ENCODE results near the gene PCYT2. TPM values are rescaled to one million over a fixed set of nuclear protein-coding genes. Genes with fewer than 3 reads are reported as not detected.

The PCYT2 gene
- total RNA-seq, 1 experiment from 2014 or later: 151 TPM

DNA sequence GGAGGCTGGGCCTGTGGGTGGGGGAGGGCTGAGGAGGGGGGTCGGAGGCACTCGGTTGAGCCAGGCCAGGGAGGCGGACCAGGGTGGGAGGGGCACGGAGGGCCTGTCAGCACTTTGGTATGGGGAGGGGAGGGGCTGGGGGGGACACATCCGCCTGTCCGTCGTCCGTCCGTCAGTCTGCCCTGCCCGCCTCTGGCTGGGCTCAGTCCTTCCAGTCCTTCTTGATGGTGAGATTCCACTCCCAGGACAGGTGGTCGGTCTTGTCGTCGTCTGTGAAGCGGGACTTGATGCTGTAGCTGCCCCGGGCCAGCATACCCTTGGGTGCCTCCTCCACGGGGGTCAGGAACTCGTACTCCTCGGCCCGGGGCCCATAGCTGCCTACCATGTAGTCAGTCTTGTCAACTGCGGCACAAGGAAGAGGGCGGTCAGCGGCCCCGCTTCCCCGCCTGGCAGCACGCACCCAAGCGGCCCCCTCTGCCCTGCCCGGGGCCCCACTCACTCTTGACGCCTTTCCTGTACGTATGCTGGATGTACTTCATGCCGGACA is 42.5 kb downstream of the PCYT2 start:
- Histone ChIP-seq H3K4me3 (ENCODE audit: low read depth, low read length) (no peak overlapping the region), H3K4me1 (peaks cover 50% of the 10 kb centered on the region), H3K27me3 (replicated peaks; ENCODE audit: control insufficient read depth, insufficient read depth, low read length) (no peaks in the 10 kb centered on the region), H3K9me3 (no peaks in the 10 kb centered on the region), H3K36me3 (ENCODE audit: control insufficient read depth, insufficient read depth, low read length) (peaks cover 4% of the 10 kb centered on the region; the same call in 1 of the 2 replicates)
- H3K36me3 Mint-ChIP-seq (ENCODE audit: insufficient read depth, unreplicated experiment): peaks cover 97% of the 10 kb centered on the region
- BruUV-seq (replicated peaks): TSS peak; percentile 56
- intact Hi-C loops (cut with micrococcal nuclease; ENCODE audit: unreplicated experiment): no loop called here
- H3K27me3 Mint-ChIP-seq (ENCODE audit: insufficient read depth, unreplicated experiment): no peaks in the 10 kb centered on the region
- H3K4me1 Mint-ChIP-seq (ENCODE audit: low read depth, unreplicated experiment): peaks cover 16% of the 10 kb centered on the region
- H3K9me3 Mint-ChIP-seq (ENCODE audit: unreplicated experiment): no peaks in the 10 kb centered on the region
- CTCF ChIA-PET: interaction anchor here (0.8 to 1.0 kb wide), 2 partner anchors 158 to 169 kb away, joined by 3 to 4 read pairs; partner anchors contain the start of gene DCXR
- peak overlapping the region; percentile 60 for H3K4me3 Mint-ChIP-seq (ENCODE audit: unreplicated experiment)
- H3K27ac Mint-ChIP-seq (ENCODE audit: unreplicated experiment): peak overlapping the region; percentile 90
- TF ChIP-seq, protein P1, sequence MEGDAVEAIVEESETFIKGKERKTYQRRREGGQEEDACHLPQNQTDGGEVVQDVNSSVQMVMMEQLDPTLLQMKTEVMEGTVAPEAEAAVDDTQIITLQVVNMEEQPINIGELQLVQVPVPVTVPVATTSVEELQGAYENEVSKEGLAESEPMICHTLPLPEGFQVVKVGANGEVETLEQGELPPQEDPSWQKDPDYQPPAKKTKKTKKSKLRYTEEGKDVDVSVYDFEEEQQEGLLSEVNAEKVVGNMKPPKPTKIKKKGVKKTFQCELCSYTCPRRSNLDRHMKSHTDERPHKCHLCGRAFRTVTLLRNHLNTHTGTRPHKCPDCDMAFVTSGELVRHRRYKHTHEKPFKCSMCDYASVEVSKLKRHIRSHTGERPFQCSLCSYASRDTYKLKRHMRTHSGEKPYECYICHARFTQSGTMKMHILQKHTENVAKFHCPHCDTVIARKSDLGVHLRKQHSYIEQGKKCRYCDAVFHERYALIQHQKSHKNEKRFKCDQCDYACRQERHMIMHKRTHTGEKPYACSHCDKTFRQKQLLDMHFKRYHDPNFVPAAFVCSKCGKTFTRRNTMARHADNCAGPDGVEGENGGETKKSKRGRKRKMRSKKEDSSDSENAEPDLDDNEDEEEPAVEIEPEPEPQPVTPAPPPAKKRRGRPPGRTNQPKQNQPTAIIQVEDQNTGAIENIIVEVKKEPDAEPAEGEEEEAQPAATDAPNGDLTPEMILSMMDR (IDR thresholded peaks at IDR 0.05; ENCODE audit: insufficient read depth in 1 of 2, low read depth in 1 of 2, low read length in 1 of 2, severe bottlenecking in 1 of 2, unreplicated experiment in 1 of 2): no peak
- POLR2A ChIA-PET: interaction anchor here (0.6 to 0.9 kb wide), 2 partner anchors 24 to 587 kb away, joined by 4 read pairs; no protein-coding TSS in a partner anchor
- peak; percentile 77 to 83 for DNase-seq

- Histone ChIP-seq H3K4me3 (ENCODE audit: low read depth, low read length) (no peak overlapping the region), H3K27me3 (replicated peaks; ENCODE audit: control insufficient read depth, insufficient read depth, low read length) (no peaks in the 10 kb centered on the region), H3K9me3 (no peaks in the 10 kb centered on the region), H3K4me1 (peaks cover 51% of the 10 kb centered on the region), H3K36me3 (ENCODE audit: control insufficient read depth, insufficient read depth, low read length) (peaks cover 4% of the 10 kb centered on the region; the same call in 1 of the 2 replicates)
- Mint-ChIP-seq H3K36me3 (ENCODE audit: insufficient read depth, unreplicated experiment) (peaks cover 98% of the 10 kb centered on the region), H3K27ac (ENCODE audit: unreplicated experiment) (peak overlapping the region; percentile 90), H3K4me1 (ENCODE audit: low read depth, unreplicated experiment) (peaks cover 21% of the 10 kb centered on the region), H3K9me3 (ENCODE audit: unreplicated experiment) (no peaks in the 10 kb centered on the region), H3K4me3 (ENCODE audit: unreplicated experiment) (peak overlapping the region; percentile 60), H3K27me3 (ENCODE audit: insufficient read depth, unreplicated experiment) (no peaks in the 10 kb centered on the region)
- TF ChIP-seq, protein P1 (IDR thresholded peaks at IDR 0.05; ENCODE audit: insufficient read depth in 1 of 2, low read depth in 1 of 2, low read length in 1 of 2, severe bottlenecking in 1 of 2, unreplicated experiment in 1 of 2): no peak
- BruUV-seq (replicated peaks): no TSS peak
- ChIA-PET CTCF (no interaction called here), POLR2A (interaction anchor here (1.1 kb wide), 1 partner anchor 34 kb away, joined by 5 read pairs; no protein-coding TSS in a partner anchor)
- peak; percentile 35 to 64 for DNase-seq
- intact Hi-C loops (cut with micrococcal nuclease; ENCODE audit: unreplicated experiment): no loop called here
These were observed 43.1 kb downstream of the PCYT2 start for GRCh38 chr17:81867991-81868673.

DNA sequence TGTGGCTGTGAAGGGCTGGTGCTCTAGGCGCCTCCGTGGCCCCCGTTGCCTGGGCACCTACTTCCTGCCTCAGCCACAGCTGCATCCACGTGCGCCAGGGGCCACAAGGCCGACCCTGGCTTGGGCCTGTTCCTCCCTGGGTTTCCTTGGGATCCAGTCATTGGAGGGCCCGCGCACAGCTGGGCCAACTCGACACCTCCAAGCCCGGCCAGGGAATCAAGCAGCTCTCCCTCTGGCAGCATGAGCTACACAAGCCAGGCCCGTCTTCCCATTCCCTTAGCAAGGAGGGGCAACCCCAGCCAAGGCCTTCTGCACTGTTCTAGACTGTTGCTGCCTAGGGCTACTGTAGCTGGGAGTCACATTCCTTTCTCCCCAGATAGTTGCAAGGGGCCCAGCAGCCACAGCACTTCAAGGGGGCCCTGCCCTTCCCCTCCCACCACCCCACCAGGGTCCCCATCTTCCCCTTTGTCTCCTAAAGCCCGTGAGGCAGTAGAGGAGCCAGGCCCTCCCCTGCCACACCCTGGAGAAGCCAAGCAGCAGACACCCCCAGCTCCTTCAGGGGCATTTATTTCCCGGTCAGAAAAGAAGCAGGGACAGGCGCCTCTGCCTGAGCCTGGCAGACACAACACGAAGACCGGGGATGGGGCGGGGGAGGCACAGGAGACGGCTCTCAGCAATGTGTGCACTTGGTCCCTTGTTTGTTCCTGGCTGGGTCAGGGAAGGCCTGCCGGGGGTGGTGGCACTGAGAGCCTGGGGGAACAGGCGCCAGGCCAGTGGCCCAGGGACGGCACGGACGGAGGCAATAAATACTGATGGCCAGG is 43.8 kb downstream of the PCYT2 start:
- Mint-ChIP-seq H3K27me3 (ENCODE audit: insufficient read depth, unreplicated experiment) (no peaks in the 10 kb centered on the region), H3K9me3 (ENCODE audit: unreplicated experiment) (no peaks in the 10 kb centered on the region), H3K27ac (ENCODE audit: unreplicated experiment) (peak overlapping the region; percentile 90), H3K4me3 (ENCODE audit: unreplicated experiment) (peak overlapping the region; percentile 44), H3K4me1 (ENCODE audit: low read depth, unreplicated experiment) (peaks cover 27% of the 10 kb centered on the region), H3K36me3 (ENCODE audit: insufficient read depth, unreplicated experiment) (peaks cover 98% of the 10 kb centered on the region)
- no TSS peak for BruUV-seq (replicated peaks)
- Histone ChIP-seq H3K4me1 (peaks cover 51% of the 10 kb centered on the region), H3K27me3 (replicated peaks; ENCODE audit: control insufficient read depth, insufficient read depth, low read length) (no peaks in the 10 kb centered on the region), H3K36me3 (ENCODE audit: control insufficient read depth, insufficient read depth, low read length) (peaks cover 4% of the 10 kb centered on the region; the same call in 1 of the 2 replicates), H3K9me3 (no peaks in the 10 kb centered on the region), H3K4me3 (ENCODE audit: low read depth, low read length) (no peak overlapping the region)
- TF ChIP-seq, protein P1 (IDR thresholded peaks at IDR 0.05; ENCODE audit: insufficient read depth in 1 of 2, low read depth in 1 of 2, low read length in 1 of 2, severe bottlenecking in 1 of 2, unreplicated experiment in 1 of 2): no peak
- CTCF ChIA-PET: no interaction called here
- peak; percentile 61 to 77 for DNase-seq
- intact Hi-C loops (cut with micrococcal nuclease; ENCODE audit: unreplicated experiment): no loop called here
- POLR2A ChIA-PET: interaction anchor here (0.7 to 1.1 kb wide), 2 partner anchors 34 to 232 kb away, joined by 3 to 5 read pairs; no protein-coding TSS in a partner anchor

All from Caco-2 (cell line).